ENCODE measurements around the gene SSH2. TPM values are rescaled to one million over a fixed set of nuclear protein-coding genes. Genes with fewer than 3 reads are reported as not detected.

The SSH2 gene
- total and polyA plus RNA-seq, 9 of the 15 experiments (the other 6 are each of a cell fraction or from before 2014, with no cell fraction given) = 3.9 to 16.1 (median 10.2) TPM

GRCh38 chr17:29726715-29727252 is 203.2 kb downstream of the SSH2 start (continued):
- peak; percentile 72 for TF ChIP-seq NFIC (IDR thresholded peaks at IDR 0.05)
- peak; percentile 79 to 84; a peak in 3 of 4 replicates for TF ChIP-seq TRIM24 (IDR thresholded peaks at IDR 0.05)
- TF ChIP-seq DMBX1 (CRISPR knock-in tag; IDR thresholded peaks at IDR 0.05; ENCODE audit: borderline replicate concordance) = peak; percentile 49; the same call in 1 of the 2 replicates
- TF ChIP-seq MECOM (CRISPR knock-in tag; IDR thresholded peaks at IDR 0.05) = peak; percentile 74; the same call in 1 of the 2 replicates
- TF ChIP-seq RCOR1 (IDR thresholded peaks at IDR 0.05; ENCODE audit: borderline replicate concordance in 1 of 2, low read depth in 2 of 2, low read length in 2 of 2) = peak in 1 of 2 experiments; percentile 51; a peak in 1 of 4 replicates
- no peak; the same call in 1 of the 2 replicates for TF ChIP-seq RFX1 (IDR thresholded peaks at IDR 0.05)
- no peak for TF ChIP-seq SIN3A (IDR thresholded peaks at IDR 0.05; ENCODE audit: borderline replicate concordance in 2 of 2, control insufficient read depth in 1 of 2, low read depth in 2 of 2, low read length in 2 of 2)
- no peak for TF ChIP-seq HMGXB4 (CRISPR knock-in tag; IDR thresholded peaks at IDR 0.05)
- peak in 1 of 3 experiments; percentile 62; a peak in 2 of 6 replicates for TF ChIP-seq ZBTB11 (CRISPR knock-in tag; IDR thresholded peaks at IDR 0.05)
- TF ChIP-seq ZNF239 (CRISPR knock-in tag; IDR thresholded peaks at IDR 0.05) = no peak
- no peak for TF ChIP-seq PHB (CRISPR knock-in tag; IDR thresholded peaks at IDR 0.05)
- peak; percentile 32 to 66; a peak in 2 of 4 replicates for TF ChIP-seq MNT (conservative IDR thresholded peaks at IDR 0.05)
- TF ChIP-seq HMG20A (CRISPR knock-in tag; conservative IDR thresholded peaks at IDR 0.05) = no peak
- TF ChIP-seq POLR2AphosphoS5 (IDR thresholded peaks at IDR 0.05; ENCODE audit: control insufficient read depth, insufficient read depth, low read depth, low read length) = peak; percentile 80
- TF ChIP-seq NFXL1 (CRISPR knock-in tag; IDR thresholded peaks at IDR 0.05) = no peak
- TF ChIP-seq GTF2B (IDR thresholded peaks at IDR 0.05; ENCODE audit: extremely low read depth, insufficient read length) = no peak
- peak; percentile 93 for TF ChIP-seq TEAD4 (IDR thresholded peaks at IDR 0.05; ENCODE audit: low read length)
- TF ChIP-seq TEAD4 (CRISPR knock-in tag; IDR thresholded peaks at IDR 0.05; ENCODE audit: borderline replicate concordance) = no peak
- no peak for TF ChIP-seq ZNF445 (CRISPR knock-in tag; IDR thresholded peaks at IDR 0.05; ENCODE audit: low read depth)
